GM19193 (cell line): ENCODE results near the gene ARRB1.

ENCODE experiments used
- POLR2A ChIP-seq: IDR thresholded peaks from 4 replicates; pipeline ENCODE4 v1.6.1; 2011; ENCODE audit not compliant: insufficient read depth, insufficient read length; ENCODE audit errors: extremely low read depth

Gene ARRB1

DNA sequence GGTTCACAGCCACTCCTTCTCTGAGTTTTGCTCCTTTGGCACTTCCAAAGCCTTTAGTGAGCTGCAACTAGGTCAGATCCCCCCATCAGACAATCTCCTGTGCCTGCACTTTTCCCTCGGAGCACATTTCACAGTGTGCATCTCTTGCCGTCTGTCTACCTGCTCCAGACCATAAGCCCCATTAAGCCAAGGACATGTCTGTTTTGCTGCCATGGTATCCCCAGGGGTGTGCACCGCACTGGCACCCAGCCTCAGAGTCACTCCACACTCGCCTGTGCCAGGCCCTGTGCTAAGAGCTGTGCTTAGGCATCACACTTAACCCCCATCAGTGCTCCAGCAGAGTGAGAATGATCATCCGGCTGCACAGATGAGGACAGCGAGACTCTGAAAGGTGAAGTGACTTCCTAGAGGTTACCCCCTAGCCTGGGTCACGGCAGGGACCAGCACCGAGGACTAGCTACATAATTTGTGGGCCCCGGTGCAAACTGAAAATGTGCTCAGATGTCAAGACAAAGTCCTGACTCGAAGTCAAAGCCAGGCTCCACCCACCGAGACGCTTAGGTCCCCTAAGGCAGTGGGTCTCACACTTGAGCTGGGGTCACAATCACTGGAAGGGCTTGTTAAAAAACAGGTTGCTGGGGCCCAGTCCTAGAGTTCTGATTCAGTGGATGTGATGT lies 33.9 kb downstream of the ARRB1 start:
- TF ChIP-seq POLR2A = no peak

DNA sequence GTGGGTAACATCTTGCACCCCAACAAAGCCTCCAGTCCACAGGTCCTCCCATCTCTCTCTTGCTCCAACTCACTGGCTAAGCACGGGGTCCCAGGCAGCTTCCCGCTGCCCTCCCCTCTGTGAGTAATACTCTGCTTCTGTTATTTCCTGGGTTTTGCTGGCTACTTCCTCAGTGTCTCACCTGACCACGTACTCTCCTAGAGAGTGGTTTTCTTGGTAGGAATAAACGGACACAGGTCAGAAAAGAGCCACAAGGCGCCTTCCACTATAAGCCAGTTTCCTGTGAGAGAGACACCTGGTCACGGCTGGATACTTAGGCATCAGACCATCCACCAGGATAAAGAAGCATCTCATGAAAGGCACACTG lies 36.0 kb downstream of the ARRB1 start:
- TF ChIP-seq POLR2A = no peak

DNA sequence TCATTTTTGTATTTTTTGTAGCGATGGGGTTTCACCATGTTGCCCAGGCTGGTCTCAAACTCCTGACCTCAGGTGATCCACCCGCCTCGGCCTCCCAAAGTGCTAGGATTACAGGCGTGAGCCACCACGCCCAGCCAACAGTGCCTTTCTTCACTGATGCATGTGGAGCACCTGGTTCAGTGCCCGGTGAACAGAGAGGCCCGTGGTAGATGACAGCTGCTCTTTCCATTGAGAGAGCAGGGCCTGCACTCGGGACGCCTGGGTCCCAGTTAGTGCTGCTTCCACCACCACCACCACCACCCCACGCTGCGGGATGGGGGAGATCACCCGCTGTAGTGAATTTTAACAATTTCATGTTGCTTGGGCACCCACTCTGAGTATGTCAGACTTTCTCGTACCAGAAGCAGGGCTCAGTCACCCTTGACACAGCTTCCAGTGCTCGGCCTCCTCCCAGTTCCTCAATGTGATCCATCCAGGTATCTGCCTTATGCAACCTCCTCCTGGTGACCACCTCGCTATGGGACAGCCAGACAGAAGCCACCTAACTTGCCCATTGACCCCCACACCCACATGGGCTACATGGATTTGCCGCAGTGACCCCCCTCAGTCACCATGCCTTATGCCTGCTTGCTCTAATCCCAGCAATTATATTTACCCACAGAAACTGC lies 36.6 kb downstream of the ARRB1 start:
- no peak for TF ChIP-seq POLR2A

DNA sequence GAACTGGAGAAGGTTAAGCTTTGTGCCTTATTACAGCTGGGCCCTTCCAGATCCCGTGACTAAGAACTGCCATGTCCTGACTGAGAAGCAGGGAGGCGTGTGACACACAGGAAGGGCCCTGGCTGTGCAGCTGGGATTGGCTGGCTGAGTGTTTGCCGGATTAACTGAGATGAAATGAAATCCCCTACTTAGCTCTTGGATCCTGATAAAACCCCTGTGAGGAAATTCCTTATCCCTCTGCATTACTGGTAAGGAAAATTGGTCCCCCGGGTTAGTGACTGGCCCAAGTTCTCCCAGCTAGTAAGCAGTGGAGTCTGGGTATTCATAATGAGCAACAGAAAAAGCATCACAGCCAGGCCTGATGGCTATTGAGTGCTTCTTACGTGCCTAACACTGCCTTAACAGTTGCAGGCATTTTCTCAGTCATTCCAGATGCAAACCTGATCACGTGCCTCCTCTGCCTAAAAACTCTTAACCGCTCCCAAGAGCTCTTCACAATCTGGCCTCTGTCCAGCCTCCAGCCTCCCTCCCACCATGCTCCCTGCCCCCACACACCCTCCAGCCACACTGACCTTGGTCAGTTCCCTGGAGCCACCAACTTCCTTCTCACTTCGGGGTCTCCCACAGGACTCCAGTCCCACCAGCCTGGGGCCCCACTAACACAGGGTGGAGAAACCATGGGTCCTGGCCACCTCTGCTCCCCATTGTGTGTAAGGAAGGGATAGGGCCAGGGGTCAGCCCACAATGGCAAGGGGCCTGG lies 37.8 kb downstream of the ARRB1 start:
- TF ChIP-seq POLR2A = no peak

DNA sequence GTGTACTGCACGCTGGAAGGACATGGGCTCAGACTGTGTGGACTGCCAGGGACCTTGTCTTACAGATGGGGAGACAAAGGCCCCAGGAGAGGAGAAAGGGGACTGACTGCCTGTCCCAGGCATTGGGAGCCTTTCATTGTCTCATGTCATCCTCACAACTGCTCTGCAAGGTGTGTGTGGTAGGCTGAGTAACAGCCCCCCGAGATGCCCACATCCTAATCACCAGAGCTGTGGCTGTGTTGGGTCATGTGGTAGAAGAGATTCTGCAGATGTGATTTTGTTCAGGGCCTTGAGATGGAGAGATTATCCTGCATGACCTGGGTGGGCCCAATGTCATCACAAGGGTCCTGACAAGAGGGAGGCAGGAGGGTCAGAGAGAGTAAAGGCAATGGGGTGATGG lies 39.1 kb downstream of the ARRB1 start:
- TF ChIP-seq POLR2A = no peak

DNA sequence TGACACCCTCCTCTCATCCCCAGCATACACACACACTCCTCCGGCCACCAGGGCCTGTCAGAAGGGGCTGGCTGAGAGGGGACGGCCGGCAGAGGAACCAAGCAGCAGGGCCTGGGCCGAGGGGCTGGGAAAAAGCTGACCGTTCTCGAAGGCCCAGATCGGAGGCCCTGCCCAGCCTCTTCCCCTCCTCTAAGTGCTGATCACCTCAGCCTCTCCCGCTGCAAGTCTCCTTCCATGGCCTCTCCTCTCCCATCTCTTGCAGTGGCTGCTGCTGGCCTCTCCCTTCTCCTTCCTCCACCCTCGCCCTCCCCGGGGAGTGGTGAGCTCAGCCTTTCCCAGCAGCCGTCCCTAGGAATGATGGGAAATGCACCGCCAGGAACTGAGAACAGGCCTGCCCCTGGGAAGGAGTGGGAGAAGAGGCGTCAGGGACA lies 39.6 kb downstream of the ARRB1 start:
- no peak for TF ChIP-seq POLR2A

DNA sequence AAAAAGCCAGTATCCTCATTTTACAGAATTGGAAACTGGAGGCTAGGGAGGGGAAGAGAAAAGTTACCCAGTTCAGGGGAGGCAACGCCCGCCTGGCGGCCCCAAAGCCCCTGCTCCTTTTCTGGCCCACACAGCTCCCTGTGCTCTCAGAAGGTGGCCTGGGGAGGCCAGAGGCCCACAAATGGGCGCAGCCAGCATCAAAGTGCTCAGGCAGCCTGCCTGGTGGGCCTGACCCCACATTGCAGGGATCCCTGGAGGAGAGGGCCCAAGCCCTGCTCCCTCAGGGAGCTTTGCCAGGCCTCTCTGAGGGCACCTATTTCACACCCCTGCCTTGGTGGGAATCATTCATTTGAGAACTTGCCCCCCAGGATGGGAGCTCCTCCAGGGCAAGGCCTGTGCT lies 42.5 kb downstream of the ARRB1 start:
- no peak for TF ChIP-seq POLR2A

DNA sequence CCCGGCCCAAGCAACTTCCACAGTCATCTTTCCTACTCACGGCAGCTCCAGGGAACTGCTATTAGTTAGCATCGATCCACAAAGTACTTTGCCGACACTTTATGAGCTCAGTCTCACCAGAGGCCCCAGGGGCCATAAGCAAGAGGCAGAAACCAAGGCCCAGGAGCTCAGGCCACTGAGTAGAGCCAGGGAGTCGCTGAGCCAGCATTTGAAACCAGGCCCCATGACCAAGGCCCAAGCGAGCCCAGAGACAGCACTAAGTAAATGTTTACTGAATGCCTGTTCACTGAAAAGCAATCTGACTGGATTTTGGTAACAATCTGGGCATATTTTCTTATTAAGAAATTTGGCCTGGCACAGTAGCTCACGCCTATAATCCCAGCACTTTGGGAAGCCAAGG lies 43.3 kb downstream of the ARRB1 start:
- TF ChIP-seq POLR2A = no peak

DNA sequence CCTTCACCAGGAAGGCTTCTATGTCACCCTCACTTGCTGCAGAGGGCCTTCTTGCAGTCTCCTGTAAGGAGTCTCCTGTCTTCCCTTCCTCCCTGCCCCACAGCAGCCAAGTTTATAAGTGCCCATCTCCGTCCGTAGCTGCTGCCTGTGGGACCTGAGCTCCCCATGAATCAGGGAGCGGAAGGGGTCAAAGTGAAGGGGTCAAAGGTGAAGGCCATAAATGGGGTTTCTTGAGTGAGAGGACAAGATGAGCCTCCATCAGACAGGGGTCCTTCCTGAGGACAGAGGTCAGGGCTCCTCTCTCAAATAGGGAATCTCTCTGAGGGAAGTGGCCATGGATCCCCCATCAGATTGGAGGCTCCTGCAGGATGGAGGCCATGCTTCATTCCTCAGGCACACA lies 44.4 kb downstream of the ARRB1 start:
- no peak for TF ChIP-seq POLR2A

DNA sequence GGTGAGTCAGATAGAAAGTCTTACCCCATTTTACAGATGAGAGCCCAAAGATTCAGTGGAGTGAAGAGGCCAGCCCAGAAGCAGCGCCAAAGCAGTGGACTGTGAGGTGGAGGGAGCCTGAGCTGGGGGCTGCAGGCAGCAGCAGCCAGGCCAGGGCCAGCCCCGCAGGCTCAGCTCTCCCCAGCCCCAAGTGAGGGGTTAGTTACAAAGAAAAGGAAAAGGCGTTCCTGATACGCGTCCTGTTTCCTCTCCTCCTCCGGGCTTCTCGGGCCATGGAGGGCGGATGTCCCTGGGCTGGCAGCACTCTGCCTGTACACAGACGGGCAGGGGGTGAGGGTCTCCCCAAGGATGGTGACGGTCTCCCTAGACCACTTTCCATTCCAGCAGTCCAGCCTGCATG lies 44.9 kb downstream of the ARRB1 start:
- TF ChIP-seq POLR2A = no peak

DNA sequence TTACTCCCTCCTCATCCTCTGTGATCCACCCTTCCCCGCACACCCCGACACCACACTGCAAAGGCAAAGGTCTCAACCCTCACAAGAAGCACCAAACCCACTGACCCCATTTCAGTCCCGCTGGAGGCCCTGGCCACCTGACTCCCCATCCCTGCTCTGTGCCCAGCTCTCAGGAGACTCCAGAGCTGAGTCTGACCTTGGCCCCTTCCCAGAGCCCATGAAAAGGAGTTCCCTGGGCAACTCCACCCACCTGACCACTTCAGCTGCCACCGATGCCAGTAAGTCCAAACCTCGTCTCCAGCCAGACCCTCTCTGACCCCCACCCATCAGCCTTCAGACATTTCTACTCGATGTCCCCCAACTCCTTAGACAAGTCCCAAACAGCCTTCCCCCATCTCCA lies 45.5 kb downstream of the ARRB1 start:
- no peak for TF ChIP-seq POLR2A

DNA sequence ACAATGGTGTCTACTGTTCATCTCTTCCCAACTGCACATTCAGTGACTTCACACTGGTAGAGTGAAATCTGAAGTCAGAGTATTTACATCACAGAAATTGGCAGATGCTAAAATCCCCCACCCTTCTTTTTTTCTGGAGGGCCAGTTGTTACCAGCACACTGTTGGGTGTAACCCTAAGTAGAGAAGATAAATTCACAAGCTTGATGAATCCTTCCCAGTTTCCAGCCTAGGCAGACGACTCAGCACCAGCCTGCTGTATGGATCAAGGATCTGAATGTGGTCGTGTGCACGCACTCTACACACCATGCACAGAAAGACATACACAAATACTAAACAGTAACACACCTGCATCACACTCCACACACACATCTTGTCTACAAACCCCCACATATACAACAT lies 46.0 kb downstream of the ARRB1 start:
- TF ChIP-seq POLR2A = no peak

DNA sequence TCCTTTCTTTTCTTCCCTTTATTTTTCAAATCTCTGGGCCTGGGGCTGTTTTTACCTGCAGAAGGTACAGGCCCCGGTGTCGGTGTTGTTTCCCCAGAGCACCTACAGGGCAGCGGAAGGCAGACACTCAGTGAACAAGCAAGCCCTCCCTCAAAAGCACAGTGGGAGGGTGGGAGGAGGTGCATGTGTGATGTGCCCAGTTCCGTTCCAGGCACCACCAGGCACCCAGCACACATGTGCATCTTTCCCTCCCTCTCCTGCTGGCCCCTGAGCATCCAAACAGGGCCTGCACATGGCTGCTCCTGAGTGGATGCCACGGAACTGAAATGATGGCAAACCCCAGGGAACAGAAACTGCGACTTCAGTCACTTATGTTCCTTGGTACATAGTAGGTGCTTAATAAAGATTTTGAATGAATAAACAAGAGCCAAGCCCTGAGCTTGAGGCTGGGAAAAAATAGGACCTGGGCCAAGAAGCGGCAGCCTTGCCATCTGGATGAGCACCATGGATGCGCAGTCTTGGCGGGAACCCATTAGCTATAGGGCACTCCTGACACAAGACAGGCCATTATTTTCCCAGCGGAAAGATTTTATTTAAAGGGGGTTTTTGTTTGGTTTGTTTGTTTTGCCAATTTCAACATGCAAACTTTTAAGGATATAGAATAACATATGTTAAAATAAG lies 47.8 kb downstream of the ARRB1 start:
- TF ChIP-seq POLR2A = no peak

DNA sequence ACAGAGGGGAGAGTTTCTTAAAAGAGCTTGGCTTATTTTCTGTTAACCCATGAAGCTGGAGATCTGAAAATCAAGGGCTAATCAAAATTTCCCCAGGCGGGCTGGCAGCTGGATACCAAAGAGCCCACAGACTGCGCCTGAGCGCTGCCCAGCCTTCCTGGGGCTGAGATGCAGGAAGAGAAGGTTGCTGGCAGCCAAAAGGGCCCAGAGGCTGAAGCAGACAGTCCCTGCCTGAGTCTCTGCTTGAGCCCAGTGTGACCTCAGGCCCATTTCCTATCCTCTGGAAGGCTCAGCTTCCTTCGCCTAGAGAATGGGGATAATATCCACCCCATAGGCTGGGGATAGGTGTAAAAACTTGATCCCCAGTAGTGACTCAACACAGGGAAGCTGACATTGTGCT lies 49.1 kb downstream of the ARRB1 start:
- TF ChIP-seq POLR2A = no peak

DNA sequence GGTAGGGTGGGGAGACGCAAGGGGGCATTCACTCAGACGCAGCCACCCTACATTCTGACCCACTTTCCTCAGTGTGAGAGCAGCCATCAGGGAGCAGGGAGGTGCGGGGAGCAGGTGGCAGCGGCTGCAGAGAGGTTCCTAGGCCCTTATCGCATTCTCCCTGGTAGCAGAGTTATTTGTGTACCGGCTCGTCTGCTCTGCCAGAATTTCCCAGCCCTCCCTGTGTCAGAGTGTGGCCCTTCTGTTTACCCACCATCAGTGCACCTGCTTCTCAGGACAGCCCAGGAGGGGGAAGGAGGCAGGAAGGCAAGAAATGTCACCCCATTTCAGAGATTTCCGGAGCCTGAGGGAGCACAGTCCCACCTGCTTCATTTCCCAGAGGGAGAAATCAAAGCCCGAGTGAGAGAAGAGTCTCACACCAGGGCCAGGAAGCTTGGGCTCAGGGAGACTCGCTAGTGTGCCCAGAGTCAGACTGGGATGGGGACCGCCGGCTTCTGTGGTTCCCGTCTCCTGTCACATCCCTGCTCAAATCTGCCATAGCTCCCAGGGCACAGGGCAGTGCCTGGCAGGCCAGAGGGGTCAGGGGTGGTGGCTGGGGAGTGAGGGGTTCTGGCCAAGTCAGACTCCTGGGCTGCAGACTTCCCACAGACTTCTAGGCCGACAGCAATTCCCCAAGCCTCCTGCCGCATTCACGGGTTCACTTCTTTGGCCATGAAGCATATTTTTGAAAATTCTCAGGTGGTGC lies 49.7 kb downstream of the ARRB1 start:
- TF ChIP-seq POLR2A = no peak

DNA sequence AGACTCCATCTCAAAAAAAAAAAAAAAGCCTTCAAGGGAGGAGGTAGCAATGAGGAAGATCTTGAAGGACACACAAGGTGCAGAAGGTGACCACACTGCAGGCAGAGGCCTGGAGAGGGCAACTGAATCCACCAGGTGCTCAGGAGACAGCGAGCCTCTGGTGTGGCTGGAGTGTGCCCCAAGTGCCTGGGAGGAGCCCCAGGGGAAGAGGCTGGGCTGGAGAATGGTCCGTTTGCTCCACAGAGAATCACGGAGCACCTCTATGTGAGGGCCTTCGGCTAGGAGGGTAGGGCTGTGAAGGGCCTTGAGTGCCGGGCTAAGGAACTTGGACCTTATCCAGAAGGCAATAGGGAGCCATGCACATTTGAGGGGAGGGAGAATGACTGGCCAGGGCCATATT lies 50.3 kb downstream of the ARRB1 start:
- TF ChIP-seq POLR2A = no peak

DNA sequence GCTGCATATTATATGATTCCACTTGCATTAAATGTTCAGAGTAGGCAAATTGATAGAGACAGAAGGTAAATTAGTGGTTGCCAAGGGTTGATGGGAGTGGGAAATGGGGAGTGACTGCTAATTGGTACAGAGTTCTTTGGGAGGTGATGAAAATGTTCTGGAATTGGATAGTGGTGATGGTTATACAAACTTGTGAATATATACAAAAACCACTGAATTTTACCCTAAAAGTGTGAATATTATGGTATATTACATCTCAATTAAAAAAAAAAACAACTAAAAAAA lies 52.5 kb downstream of the ARRB1 start:
- TF ChIP-seq POLR2A = no peak
